Muscle layer of duodenum (tissue), 2 donors: ENCODE results near the gene HIGD1C.
"Not testable (repeated sequence)": the region's sequence is repeated elsewhere in the genome, so short reads cannot be mapped to it uniquely, and the experiment has no call there.

Source experiments
- H3K27ac ChIP-seq: one replicate; pipeline ENCODE4 v1.7.0; 2013; ENCODE audit warnings: mild to moderate bottlenecking, low read length
- H3K27me3 ChIP-seq: one replicate; pipeline ENCODE4 v1.7.0; 2013; ENCODE audit warnings: low read depth, mild to moderate bottlenecking, control low read depth, low read length
- H3K36me3 ChIP-seq, 2 donors: one replicate each; pipeline ENCODE4 v1.7.0; 2013; ENCODE audit warnings: low read length in 2 of 2, control low read depth in 1 of 2, mild to moderate bottlenecking in 1 of 2; ENCODE audit not compliant: insufficient read depth in 2 of 2, control insufficient read depth in 1 of 2
- H3K4me1 ChIP-seq, 2 donors: one replicate each; pipeline ENCODE4 v1.7.0; 2013; ENCODE audit warnings: low read length in 2 of 2, mild to moderate bottlenecking in 2 of 2, control low read depth in 1 of 2, moderate library complexity in 1 of 2; ENCODE audit not compliant: insufficient read depth in 2 of 2, control insufficient read depth in 1 of 2
- H3K4me3 ChIP-seq, 2 donors: one replicate each; pipeline ENCODE4 v1.7.0; 2013; ENCODE audit warnings: low read length in 2 of 2, low read depth in 1 of 2, mild to moderate bottlenecking in 1 of 2
- H3K9me3 ChIP-seq, 2 donors: one replicate each; pipeline ENCODE4 v1.7.0; 2013; ENCODE audit warnings: low read length in 2 of 2, control low read depth in 1 of 2, mild to moderate bottlenecking in 1 of 2; ENCODE audit not compliant: control insufficient read depth in 1 of 2
- donor health status: healthy.

HIGD1C gene

GRCh38 chr12:50954789-50955188 is 2.4 kb downstream of the HIGD1C start:
- H3K36me3 ChIP-seq, H3K27me3 ChIP-seq, H3K4me1 ChIP-seq, H3K9me3 ChIP-seq, H3K27ac ChIP-seq, H3K4me3 ChIP-seq: not testable (repeated sequence)

GRCh38 chr12:50955288-50955687 is 2.9 kb downstream of the HIGD1C start:
- Histone ChIP-seq H3K36me3 (no peaks in the 10 kb centered on the region), H3K27me3 (no peaks in the 10 kb centered on the region), H3K9me3 (no peaks in the 10 kb centered on the region), H3K4me1 (no peaks in the 10 kb centered on the region), H3K27ac (no peak overlapping the region), H3K4me3 (no peak overlapping the region)

GRCh38 chr12:50955697-50956096 is 3.4 kb downstream of the HIGD1C start:
- Histone ChIP-seq H3K4me1 (no peaks in the 10 kb centered on the region), H3K27ac (no peak overlapping the region), H3K27me3 (no peaks in the 10 kb centered on the region), H3K9me3 (no peaks in the 10 kb centered on the region), H3K36me3 (no peaks in the 10 kb centered on the region), H3K4me3 (no peak overlapping the region)

- H3K27me3 ChIP-seq, result no peaks in the 10 kb centered on the region
- no peak overlapping the region for H3K27ac ChIP-seq
- no peaks in the 10 kb centered on the region for H3K4me1 ChIP-seq
- no peak overlapping the region for H3K4me3 ChIP-seq
- H3K9me3 ChIP-seq, result no peaks in the 10 kb centered on the region
- no peaks in the 10 kb centered on the region for H3K36me3 ChIP-seq
Measured at GRCh38 chr12:50960130-50960529, 7.8 kb downstream of the HIGD1C start.

GRCh38 chr12:50961708-50962107 is 9.4 kb downstream of the HIGD1C start:
- no peaks in the 10 kb centered on the region for H3K27me3 ChIP-seq
- H3K36me3 ChIP-seq, result no peaks in the 10 kb centered on the region
- H3K4me1 ChIP-seq, result no peaks in the 10 kb centered on the region
- H3K4me3 ChIP-seq, result no peak overlapping the region
- H3K9me3 ChIP-seq, result no peaks in the 10 kb centered on the region
- H3K27ac ChIP-seq, result no peak overlapping the region

- Histone ChIP-seq H3K27me3 (no peaks in the 10 kb centered on the region), H3K4me1 (no peaks in the 10 kb centered on the region)
Measured at GRCh38 chr12:50964432-50964831, 12.1 kb downstream of the HIGD1C start.

GRCh38 chr12:50971946-50972345 is 19.6 kb downstream of the HIGD1C start:
- Histone ChIP-seq H3K27ac (no peak overlapping the region), H3K27me3 (no peaks in the 10 kb centered on the region), H3K36me3 (peaks cover 3 to 11% of the 10 kb centered on the region in 2 donors), H3K4me1 (no peaks in the 10 kb centered on the region), H3K9me3 (no peaks in the 10 kb centered on the region), H3K4me3 (no peak overlapping the region)

More at GRCh38 chr12:50964432-50964831, 12.1 kb downstream of the HIGD1C start:
- no peaks in the 10 kb centered on the region for H3K9me3 ChIP-seq
- H3K4me3 ChIP-seq, result no peak overlapping the region
- H3K27ac ChIP-seq, result no peak overlapping the region
- H3K36me3 ChIP-seq, result peaks cover 0 to 3% of the 10 kb centered on the region in 2 donors

- Histone ChIP-seq H3K27ac (no peak overlapping the region), H3K4me1 (peaks cover 0 to 2% of the 10 kb centered on the region in 2 donors), H3K27me3 (no peaks in the 10 kb centered on the region), H3K36me3 (no peaks in the 10 kb centered on the region), H3K4me3 (no peak overlapping the region), H3K9me3 (no peaks in the 10 kb centered on the region)
Measured at GRCh38 chr12:50979369-50980052, 27.2 kb downstream of the HIGD1C start.

- Histone ChIP-seq H3K4me3 (no peak overlapping the region), H3K27me3 (no peaks in the 10 kb centered on the region), H3K27ac (no peak overlapping the region), H3K9me3 (no peaks in the 10 kb centered on the region), H3K36me3 (no peaks in the 10 kb centered on the region), H3K4me1 (peaks cover under 1 to 8% of the 10 kb centered on the region in 2 donors)
Measured at GRCh38 chr12:50980545-50980944, 28.2 kb downstream of the HIGD1C start.

GRCh38 chr12:50981319-50982239 is 29.2 kb downstream of the HIGD1C start:
- H3K9me3 ChIP-seq, result no peaks in the 10 kb centered on the region
- no peaks in the 10 kb centered on the region for H3K36me3 ChIP-seq
- H3K4me3 ChIP-seq, result no peak overlapping the region
- H3K27me3 ChIP-seq, result no peaks in the 10 kb centered on the region
- H3K27ac ChIP-seq, result no peak overlapping the region
- H3K4me1 ChIP-seq, result peaks cover 9 to 16% of the 10 kb centered on the region in 2 donors

- H3K4me3 ChIP-seq, result no peak overlapping the region
- peaks cover 8 to 13% of the 10 kb centered on the region in 2 donors for H3K36me3 ChIP-seq
- H3K27me3 ChIP-seq, result no peaks in the 10 kb centered on the region
- H3K4me1 ChIP-seq, result peaks cover 12 to 20% of the 10 kb centered on the region in 2 donors
- H3K9me3 ChIP-seq, result no peaks in the 10 kb centered on the region
- peak overlapping the region; percentile 81 for H3K27ac ChIP-seq
Measured at GRCh38 chr12:50984586-50985298, 32.4 kb downstream of the HIGD1C start.
